Measurements from ENCODE around the gene HMBS. TPM values are rescaled to one million over a fixed set of nuclear protein-coding genes. Genes with fewer than 3 reads are reported as not detected.
"Not testable (repeated sequence)": the region's sequence is repeated elsewhere in the genome, so short reads cannot be mapped to it uniquely, and the experiment has no call there.

Gene HMBS
- total and polyA plus RNA-seq, 2 of the 8 experiments (the other 6 are each of a cell fraction or from before 2014, with no cell fraction given) = 69.3 to 109 TPM

DNA sequence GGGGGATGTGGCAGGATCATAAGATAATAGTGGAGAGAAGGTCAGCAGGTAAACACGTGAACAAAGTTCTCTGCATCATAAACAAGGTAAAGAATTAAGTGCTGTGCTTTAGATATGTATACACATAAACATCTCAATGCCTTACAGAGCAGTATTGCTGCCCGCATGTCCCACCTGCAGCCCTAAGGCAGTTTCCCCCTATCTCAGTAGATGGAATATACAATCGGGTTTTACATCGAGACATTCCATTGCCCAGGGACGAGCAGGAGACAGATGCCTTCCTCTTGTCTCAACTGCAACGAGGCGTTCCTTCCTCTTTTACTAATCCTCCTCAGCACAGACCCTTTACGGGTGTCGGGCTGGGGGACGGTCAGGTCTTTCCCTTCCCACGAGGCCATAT is 45.2 kb upstream of the HMBS start:
- FAIRE-seq = not testable (repeated sequence)

More for the DNA sequence above, 45.2 kb upstream of the HMBS start:
- not testable (repeated sequence) for H2BK20ac ChIP-seq (ENCODE audit: low read length); H3K18ac ChIP-seq (ENCODE audit: extremely low read depth, low read length); H2BK5ac ChIP-seq (ENCODE audit: low read depth, low read length); H2AFZ ChIP-seq (ENCODE audit: low read length); H3K4me3 ChIP-seq (ENCODE audit: extremely low read depth in 1 of 4, insufficient read depth in 2 of 4, low read depth in 3 of 4, low read length in 4 of 4); H3K56ac ChIP-seq (replicated peaks; ENCODE audit: insufficient read length, low read depth, low read length); H3K27me3 ChIP-seq (replicated peaks in 1 of 4; ENCODE audit: control insufficient read depth in 3 of 4, extremely low read depth in 1 of 4, insufficient read depth in 3 of 4, low read length in 3 of 4); H4K20me1 ChIP-seq (replicated peaks in 1 of 2; ENCODE audit: control insufficient read depth in 1 of 2, insufficient read depth in 2 of 2, low read length in 2 of 2); H2BK12ac ChIP-seq (ENCODE audit: low read depth, low read length); H3K9me3 ChIP-seq (ENCODE audit: insufficient read depth in 2 of 2, low read depth in 1 of 2, low read length in 1 of 2); H4K5ac ChIP-seq (ENCODE audit: insufficient read length, low read depth, low read length); H3K79me2 ChIP-seq (ENCODE audit: control insufficient read depth in 1 of 2, insufficient read depth in 2 of 2, low read length in 2 of 2); H3K23ac ChIP-seq (ENCODE audit: insufficient read length); H4K8ac ChIP-seq (ENCODE audit: extremely low read depth, insufficient read depth, low read length); H3K79me1 ChIP-seq (ENCODE audit: low read depth, low read length); H2AK5ac ChIP-seq (ENCODE audit: low read depth, low read length); H3K9ac ChIP-seq (replicated peaks in 1 of 4; ENCODE audit: extremely low read depth in 1 of 4, low read depth in 3 of 4, low read length in 3 of 4); H2BK120ac ChIP-seq (replicated peaks; ENCODE audit: low read depth, low read length); H3K27ac ChIP-seq (ENCODE audit: low read depth, low read length); H3K4me2 ChIP-seq (ENCODE audit: insufficient read depth in 1 of 2, low read depth in 2 of 2, low read length in 2 of 2); H2BK15ac ChIP-seq (ENCODE audit: low read length); H3K23me2 ChIP-seq (ENCODE audit: low read depth, low read length); H3K4me1 ChIP-seq (replicated peaks in 1 of 4; ENCODE audit: control insufficient read depth in 3 of 4, insufficient read depth in 4 of 4, low read length in 3 of 4); H3K36me3 ChIP-seq (ENCODE audit: control insufficient read depth in 2 of 4, insufficient read depth in 4 of 4, low read length in 3 of 4); DNase-seq (ENCODE audit: low read depth in 1 of 2, low spot score in 2 of 2); H3K14ac ChIP-seq (ENCODE audit: insufficient read length); H3K4ac ChIP-seq (replicated peaks; ENCODE audit: insufficient read length, low read depth, low read length); H4K91ac ChIP-seq (replicated peaks; ENCODE audit: insufficient read length, low read length)
- CTCF ChIA-PET (ENCODE audit: partially characterized antibody) = interaction anchor here (0.6 to 1.1 kb wide), 3 partner anchors 17 to 78 kb away, joined by 3 read pairs; a partner anchor contains a TSS
- POLR2A ChIA-PET (ENCODE audit: partially characterized antibody) = interaction anchor here (1.4 kb wide), 1 partner anchor 8 kb away, joined by 6 read pairs; no protein-coding TSS in a partner anchor
- WGBS, 2 experiments (ENCODE audit: extremely low coverage in 1 of 2, insufficient coverage in 1 of 2, insufficient read length in 1 of 2, insufficient replicate concordance in 2 of 2, low coverage in 1 of 2, low lambda C conversion rate in 2 of 2, missing lambda C conversion rate in 1 of 2) = 71% methylated on average over 6 of the region's 11 CpGs; no CpG with 5 or more reads in 1 of the 2 experiments
